HG03135 (cell line): Measurements from ENCODE around the gene REV3L.
"Not testable (repeated sequence)": the region's sequence is repeated elsewhere in the genome, so short reads cannot be mapped to it uniquely, and the experiment has no call there.

Source experiments
- ATAC-seq: cut with Tn5 transposase; IDR thresholded peaks from one replicate; pipeline ENCODE4 v1.9.1; 2021; ENCODE audit warnings: mild to moderate bottlenecking, moderate library complexity; ENCODE audit not compliant: unreplicated experiment

Gene REV3L

GRCh38 chr6:111306104-111306888 is 176.7 kb downstream of the REV3L start:
- no peak for ATAC-seq

GRCh38 chr6:111301946-111302345 is 181.1 kb downstream of the REV3L start:
- peak; percentile 57 for ATAC-seq

GRCh38 chr6:111300938-111301800 is 181.8 kb downstream of the REV3L start:
- ATAC-seq: not testable (repeated sequence)

DNA sequence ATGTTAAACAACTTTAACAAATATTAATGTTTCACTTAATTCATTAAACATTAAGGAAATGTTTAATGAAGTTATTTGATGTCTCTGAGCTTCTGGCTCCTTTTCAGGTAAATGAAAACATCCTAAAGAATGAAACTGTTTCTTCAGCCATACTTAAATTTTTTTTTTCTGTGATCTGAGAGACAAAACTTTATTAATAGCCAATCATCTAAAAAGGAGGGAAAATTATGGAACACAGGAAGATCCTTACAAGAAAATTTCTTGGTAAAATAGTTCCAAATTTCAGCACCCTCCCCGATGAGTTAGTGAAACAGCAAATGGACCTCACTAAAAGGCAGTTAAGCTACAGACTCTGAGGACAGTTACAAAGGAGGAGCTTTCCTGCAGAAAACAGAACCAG is 185.2 kb downstream of the REV3L start:
- no peak for ATAC-seq

GRCh38 chr6:111294374-111294967 is 188.5 kb downstream of the REV3L start:
- no peak for ATAC-seq

DNA sequence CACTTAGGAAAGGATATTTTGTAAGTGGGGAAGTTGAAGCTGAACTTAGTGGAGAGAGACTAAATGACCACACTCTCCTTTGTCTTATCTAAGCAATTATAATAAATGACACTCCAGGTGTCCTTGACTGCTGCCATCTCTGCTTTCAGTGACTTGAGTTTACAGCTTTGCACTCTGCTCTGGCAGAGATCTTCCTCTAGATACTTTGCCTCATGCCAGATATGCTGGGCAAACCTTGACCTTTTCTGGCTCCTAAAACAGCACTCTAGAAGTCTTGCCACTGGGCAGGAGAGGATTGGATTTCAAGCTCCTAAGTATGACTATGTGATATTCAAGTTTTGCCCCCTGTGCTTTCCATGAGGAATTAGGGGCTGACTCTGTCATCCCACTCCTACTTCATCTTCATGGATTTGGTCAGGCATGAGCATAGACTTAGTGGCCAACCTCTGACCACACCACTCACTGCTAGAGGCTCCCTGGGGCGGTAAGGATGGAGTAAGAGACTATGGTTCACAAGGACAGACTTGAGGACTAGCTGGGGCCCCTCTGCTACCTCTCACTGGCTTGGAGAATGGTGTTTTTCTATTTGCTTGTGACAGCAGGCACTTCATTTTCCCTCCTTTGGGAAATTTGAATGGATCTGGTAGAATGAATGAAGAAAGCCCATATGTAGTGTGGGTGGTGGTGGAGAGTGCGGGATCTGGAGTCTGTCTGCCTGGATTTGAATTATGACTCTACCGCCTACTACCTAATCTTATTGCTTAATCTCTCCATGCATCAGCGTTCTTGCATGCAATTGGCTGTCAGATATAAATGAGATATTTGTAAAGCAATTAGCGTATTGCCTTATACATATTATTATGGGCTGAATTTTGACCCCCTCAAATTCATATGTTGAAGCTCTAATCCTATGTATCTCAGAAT is 191.4 kb downstream of the REV3L start:
- ATAC-seq: no peak

DNA sequence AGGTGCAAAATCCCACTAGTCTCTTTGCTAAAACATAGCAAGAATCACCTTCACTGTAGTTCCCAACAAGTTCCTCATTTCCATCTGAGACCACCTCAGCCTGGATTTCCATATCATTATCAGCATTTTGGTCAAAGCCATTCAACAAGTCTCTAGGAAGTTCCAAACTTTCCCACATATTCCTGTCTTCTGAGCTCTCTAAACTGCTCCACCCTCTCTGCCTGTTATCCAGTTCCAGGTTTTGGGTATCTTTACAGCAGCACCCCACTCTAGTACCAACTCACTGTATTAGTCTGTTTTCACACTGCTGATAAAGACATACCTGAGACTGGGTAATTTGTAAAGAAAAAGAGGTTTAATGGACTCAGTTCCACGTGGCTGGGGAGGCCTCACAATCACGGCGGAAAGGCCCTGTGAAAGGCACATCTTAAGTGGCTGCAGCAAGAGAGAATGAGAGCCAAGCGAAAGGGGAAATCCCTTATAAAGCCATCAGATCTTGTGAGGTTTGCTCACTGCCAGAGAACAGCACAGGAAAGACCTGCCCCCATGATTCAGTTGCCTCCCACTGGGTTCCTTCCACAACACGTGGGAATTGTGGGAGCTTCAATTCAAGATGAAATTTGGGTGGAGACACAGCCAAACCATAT is 192.2 kb downstream of the REV3L start:
- ATAC-seq: not testable (repeated sequence)

GRCh38 chr6:111284356-111284755 is 198.7 kb downstream of the REV3L start:
- not testable (repeated sequence) for ATAC-seq

GRCh38 chr6:111283707-111284106 is 199.3 kb downstream of the REV3L start:
- ATAC-seq: no peak

GRCh38 chr6:111282515-111282914 is 200.5 kb downstream of the REV3L start:
- no peak for ATAC-seq

- no peak for ATAC-seq
Measured at GRCh38 chr6:111280445-111280955, 202.5 kb downstream of the REV3L start.

GRCh38 chr6:111278731-111279130 is 204.3 kb downstream of the REV3L start:
- ATAC-seq: no peak

DNA sequence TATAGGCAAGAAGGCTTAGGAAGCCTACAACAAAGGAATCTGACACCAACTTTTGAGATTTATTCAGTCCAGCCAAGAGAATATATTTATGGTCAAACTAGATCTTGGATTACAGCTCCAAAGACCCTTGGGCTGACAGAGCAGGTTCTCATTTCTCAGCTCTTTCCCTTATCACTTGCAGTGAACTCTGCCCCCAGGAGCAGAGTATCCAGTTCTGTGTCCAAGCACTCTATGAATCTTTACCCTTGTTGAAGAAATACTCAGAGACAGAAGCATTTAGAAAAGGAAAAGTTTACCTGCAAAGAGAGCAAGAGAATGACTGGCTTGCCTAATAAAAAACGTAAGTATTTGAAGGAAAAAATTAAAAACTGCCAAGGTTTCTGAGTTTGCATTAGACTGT is 205.2 kb downstream of the REV3L start:
- no peak for ATAC-seq

- ATAC-seq: no peak
Measured at GRCh38 chr6:111276736-111277135, 206.3 kb downstream of the REV3L start.

DNA sequence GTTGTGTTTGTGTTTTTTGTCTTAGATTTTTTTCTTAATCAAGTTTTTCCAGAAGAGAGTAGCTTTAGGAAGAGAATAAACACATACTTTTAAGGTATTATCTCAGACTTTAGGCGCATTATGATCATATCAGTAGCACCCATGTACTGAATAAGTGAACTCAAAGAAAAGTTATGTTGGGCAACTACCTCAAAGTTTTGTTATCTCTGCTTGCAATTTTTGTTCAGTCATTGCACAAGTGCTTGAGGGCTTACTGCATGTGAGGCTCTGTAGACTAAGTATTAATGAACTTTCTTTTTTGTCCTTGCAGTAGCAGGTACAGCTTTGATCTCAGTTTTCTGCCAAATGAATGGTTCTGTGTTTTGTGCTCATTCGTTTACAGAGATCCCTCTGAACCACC is 206.7 kb downstream of the REV3L start:
- ATAC-seq: no peak

DNA sequence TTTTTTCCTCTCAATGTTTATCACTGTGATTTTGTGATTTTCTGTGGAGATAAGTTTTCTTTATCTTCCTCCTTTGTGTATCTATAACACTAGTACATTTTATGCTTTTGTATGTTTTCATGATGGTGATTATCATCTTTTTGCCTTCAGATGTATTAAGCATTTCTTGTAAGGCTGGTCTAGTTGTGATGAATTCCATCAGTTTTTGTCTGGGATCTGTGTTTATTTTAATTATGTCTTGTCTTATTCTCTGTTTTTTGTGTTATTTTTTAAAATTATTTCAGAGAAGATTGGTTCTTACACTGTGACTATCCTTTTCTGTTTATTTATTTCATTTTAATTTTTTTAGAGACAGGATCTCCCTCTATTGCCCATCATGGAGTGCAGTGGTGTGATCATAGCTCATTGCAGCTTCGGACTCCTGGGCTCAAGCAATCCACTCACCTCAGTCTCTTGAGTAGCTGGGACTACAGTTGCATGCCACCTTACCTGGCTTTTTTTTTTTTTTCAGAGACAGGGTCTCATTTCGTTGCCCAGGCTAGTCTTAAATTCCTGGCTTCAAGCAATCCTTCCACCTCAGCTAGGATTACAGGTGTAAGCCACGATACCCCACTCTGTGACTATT is 208.3 kb downstream of the REV3L start:
- no peak for ATAC-seq

GRCh38 chr6:111270121-111270520 is 212.9 kb downstream of the REV3L start:
- ATAC-seq: no peak

DNA sequence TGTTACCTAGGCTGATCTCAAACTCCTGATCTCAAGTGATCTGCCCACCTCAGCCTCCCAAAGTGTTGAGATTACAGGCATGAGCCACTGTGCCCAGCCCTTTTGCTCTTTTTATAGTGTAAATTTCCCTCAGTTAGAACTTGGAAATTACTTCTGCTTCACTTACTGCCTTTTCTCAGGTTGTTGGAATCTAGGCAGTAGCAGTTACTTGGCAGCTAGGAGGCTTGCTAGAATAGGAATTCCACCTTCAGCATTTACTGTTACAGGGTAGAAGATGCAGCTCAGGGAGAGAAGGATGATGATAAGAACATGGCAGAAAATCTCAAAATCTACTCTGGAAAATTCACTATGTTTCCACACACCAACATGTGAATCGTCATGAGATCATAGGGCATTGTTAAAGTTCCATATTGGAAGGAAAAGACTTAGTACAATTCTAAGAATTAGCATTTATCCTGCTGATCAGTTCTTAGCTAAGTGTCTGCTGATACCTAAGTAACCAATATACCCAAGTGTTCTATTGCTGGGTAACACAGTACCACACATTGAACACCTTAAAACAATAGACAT is 213.5 kb downstream of the REV3L start:
- ATAC-seq: no peak

DNA sequence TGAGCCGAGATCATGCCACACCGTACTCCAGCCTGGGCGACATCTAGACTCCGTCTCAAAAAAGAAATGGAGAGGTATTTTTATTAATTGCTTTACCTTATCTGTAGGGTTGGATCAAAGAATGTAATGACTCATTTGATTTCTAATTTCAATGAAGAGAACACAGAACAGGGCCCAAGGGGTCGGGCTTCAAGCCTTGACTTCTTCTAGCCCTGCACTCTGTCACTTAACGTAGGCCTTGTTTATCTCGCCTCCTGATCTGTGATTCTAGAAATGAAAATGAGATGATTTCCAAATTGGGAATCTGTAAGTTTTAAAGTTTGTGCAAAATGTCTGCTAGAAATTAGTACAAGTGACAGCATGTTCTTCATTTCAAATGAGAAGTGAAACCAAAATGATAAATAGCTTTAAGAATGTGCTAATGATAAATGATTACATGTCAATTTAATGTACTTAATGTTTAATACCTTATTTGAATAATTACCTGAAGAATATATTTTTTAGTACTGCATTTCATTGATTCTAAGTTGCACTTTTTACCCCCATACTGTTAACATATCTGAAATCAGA is 215.2 kb downstream of the REV3L start:
- ATAC-seq: no peak
